GM21526 (cell line): ENCODE data around the gene ATP2B3.

Experiments used
- ATAC-seq: cut with Tn5 transposase; IDR thresholded peaks from one replicate; pipeline ENCODE4 v1.9.1; 2021; ENCODE audit warnings: moderate library complexity; ENCODE audit not compliant: unreplicated experiment, low FRiP score

Gene ATP2B3

DNA sequence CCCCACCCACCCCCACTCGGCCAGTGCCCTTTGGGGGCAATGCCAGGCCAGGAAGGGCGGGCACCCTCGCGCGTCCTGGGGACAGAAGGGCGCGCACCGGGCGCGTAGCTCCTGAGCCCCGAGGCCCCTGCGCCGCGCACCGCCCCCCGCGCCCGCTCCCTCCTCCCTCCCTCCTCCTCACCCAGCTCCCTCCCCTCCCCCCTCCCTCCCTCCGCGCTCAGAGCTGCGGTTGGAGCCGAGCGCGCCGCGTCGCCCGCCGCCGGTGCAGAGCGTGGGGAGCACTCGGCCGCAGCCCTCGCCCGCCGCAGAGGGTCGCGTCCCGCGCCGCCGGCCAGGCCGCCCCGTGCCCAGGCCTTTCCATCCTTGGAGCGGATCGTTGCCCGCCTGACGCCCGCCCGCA lies at the start of gene ATP2B3:
ATP2B3 (plus strand) TSS at position 220 of the 400 bp plus-strand sequence. CDS start 18,606 bp downstream, outside the sequence.
- ATAC-seq, result no peak

DNA sequence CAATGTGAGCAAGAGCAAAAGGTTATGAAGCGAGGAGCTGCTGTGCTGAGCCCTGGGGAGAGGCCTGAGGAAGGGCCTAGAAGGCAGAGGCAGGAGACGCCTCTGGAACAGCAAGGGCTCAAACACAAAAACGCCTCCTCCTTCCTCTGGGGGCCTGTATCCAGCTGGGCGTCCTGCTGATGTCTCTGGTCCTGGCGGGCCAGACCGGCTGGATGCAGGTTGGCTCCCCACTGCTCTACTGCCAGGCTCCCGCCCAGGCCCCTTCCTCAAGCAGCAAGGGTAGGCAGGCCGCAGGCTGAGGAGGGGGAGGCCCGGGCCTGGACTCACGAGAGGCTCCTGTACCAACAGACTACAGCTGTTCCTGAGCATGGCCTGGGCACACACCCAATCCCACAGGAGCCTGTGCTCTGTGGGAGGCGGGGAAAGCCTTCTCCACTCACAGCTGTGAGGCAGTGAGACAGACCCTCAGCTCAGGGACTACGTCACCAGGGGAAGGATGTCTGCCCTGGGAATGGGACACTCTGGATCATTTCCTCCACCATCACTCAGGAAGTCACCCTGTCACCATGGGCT lies 49.3 kb upstream of the ATP2B3 start:
- no peak for ATAC-seq

- peak; percentile 31 for ATAC-seq
Measured at GRCh38 chrX:153469811-153470410, 47.5 kb upstream of the ATP2B3 start.

GRCh38 chrX:153470411-153471363 lies 46.8 kb upstream of the ATP2B3 start, which contains the start of gene HAUS7:
Gene HAUS7 (minus strand): TSS chrX:153470576. CDS start chrX:153470557, 19 bp downstream.
- ATAC-seq, result peak; percentile 67

- no peak for ATAC-seq
Measured at GRCh38 chrX:153471663-153472280, 45.7 kb upstream of the ATP2B3 start.

DNA sequence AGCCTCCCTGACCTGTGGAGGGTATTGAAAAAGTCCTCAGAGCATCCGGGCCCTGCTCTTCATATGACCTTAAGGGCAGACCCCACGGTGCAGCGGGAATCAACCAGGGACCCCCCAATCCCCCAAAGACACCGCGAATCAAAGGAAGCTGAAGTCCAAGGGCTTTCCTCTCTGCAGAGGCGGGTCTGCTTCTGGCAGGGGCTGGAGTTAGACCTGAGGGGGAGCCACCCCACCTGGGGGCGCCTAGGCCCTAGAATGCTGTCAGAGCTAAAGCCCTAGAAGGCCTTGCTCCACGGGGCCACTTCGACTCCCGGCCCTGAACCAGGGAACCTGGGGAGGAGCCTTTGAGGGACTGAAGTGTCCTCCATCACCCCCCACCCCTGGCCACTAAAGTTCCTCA lies 44.3 kb upstream of the ATP2B3 start:
- no peak for ATAC-seq

GRCh38 chrX:153474266-153474665 lies 43.2 kb upstream of the ATP2B3 start:
- ATAC-seq, result no peak

DNA sequence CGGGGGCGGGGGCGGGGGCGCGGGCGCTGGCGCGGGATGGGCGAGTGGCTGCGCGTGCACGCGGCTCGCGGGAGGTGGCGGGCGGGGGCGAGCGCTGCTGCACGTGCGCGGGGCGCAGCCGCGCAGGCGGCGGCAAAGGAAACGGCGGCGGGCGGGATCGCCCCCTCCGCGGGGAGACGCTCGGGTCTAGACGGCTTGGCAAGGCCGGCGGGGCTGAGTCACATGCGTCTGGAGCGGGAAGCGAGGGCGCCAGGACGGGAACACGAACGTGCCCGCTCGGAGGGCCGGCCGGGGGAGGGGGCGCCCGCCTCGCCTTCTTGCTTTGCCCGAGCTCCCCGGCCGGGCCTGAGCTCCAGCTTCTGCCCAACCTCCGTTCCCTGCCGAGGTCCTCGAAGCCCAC lies 42.7 kb upstream of the ATP2B3 start:
- no peak for ATAC-seq

DNA sequence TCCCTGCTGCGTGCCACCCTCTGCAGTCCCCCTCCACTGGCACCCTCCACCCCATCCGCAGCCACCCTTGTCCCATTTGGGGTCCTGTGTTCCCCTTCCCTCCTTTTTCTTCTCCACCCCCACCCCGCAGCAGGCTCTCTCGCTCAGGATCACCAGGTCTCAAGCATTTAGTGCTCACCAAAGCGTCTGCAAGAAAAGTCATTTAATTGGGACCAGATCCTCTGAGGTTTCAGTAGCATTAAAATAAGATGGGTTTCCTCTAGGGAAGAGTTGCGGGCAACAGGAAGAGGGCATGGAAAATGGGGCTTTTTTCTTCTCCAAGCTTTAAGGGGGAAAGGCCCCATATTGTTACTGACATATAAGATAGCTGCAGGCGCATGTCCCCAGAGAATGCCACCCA lies 42.2 kb upstream of the ATP2B3 start:
- no peak for ATAC-seq

DNA sequence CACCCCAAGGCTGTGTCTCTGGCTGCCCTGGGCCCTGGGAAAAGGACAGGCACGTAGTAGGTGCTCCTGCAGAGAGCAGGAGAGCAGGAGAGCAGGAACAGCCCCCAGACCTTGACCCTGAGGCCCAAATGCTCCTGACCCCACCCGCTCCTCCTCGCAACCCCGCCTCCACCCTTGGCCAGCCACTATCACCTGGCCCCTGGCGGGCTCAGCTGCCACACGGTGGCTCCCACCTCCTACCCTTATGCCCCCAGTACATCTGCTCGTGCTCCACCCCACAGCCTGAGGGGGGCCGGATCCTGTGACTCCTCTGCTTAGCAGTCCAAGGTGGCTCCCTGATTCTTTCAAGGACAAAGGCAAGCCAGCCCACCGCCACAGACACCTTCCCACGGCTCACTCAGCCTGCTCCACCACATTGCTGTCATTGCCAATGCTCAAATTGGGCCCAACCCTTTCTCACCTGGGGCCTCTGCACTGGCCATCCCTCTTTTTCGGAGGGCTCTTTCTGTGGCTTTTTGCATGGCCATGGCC lies 41.6 kb upstream of the ATP2B3 start:
- ATAC-seq, result no peak

DNA sequence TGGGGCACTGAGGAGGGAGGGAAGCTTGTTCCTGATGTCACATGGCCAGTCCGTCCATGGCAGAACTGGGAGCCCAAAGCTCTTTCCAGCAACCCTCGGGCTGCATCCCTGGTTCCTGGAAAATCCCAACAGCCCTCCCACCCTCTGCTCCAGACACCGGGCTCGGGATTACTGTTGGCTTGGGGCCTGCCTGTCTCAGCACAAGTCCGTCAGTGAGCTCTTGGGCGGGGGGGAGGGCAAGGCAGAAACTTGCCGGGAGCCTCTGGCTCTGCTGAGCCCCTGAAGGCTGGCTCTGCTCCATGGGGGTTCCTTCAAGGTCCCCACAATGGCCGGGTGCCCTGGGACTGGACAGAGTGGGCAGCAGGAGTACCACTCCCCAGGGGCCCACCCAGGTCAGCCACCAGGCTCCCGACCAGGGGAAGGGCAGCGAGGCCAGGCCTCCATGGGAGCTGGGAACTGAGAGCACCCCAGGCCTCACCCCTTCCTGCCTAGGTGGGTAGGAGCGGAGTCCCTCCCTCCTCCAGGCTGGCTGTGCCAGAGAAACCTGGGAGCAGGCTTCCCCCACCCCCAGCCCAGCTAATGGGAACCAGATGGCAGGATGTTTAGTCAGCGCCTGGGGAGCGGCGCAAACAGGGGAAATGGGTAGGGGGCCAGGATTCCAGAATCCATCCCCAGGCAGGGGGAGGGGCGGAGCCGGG lies 40.6 kb upstream of the ATP2B3 start:
- ATAC-seq, result no peak

DNA sequence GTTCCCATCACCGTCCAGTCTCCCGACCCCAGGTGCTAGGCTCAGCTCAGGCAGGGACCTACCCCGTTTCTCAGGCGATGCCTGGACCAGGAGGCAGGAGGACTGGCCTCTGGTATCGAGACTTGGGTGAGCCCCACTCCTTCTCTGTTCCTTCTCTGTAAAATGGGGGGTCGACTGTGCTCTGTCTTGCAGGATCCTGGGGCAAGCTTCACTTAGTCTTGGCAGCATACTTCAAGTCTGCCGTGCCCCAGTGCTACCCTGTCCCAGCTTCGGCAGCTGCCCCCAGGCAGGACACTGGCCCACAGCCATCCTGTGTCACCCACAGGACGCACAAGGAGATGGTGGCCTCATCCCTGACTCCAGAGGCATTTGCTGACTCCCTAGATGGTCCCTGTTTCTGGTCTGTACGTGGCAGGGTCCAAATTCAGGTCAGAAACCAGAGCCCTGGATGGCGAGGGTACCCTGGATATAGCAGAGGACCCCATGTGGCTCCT lies 40.0 kb upstream of the ATP2B3 start:
- no peak for ATAC-seq

GRCh38 chrX:153477901-153478300 lies 39.5 kb upstream of the ATP2B3 start:
- no peak for ATAC-seq

- ATAC-seq, result no peak
Measured at GRCh38 chrX:153478746-153479145, 38.7 kb upstream of the ATP2B3 start.

- ATAC-seq, result no peak
Measured at GRCh38 chrX:153481043-153481442, 36.4 kb upstream of the ATP2B3 start.

DNA sequence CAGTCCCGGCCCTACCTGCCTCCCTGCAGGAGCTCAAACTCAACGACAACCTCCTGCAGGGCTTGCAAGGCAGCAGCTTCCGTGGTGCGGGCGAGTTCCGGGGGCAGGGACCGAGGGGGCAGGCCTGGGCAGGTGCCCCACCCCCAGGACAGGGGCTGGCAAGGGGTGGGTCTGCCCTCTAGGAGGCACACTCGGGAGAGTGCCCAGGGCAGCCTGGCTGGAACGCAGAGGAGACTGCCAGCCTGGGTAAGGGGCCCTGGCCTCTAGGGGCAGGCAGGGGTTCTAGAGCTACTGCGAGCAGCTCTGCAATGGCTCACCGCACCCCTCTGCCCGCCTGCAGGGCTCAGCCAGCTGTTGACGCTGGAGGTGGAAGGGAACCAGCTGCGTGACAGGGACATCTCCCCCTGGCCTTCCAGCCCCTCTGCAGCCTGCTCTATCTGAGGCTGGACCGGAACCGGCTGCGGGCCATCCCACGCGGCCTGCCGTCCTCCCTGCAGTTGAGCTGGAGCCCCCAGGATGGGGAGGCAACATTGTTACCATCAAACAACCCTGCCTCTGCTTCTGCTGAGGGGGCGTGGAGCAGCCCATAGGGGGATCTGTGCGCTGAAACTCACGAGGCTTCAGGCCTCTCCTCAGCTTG lies 34.9 kb upstream of the ATP2B3 start:
- ATAC-seq, result no peak

DNA sequence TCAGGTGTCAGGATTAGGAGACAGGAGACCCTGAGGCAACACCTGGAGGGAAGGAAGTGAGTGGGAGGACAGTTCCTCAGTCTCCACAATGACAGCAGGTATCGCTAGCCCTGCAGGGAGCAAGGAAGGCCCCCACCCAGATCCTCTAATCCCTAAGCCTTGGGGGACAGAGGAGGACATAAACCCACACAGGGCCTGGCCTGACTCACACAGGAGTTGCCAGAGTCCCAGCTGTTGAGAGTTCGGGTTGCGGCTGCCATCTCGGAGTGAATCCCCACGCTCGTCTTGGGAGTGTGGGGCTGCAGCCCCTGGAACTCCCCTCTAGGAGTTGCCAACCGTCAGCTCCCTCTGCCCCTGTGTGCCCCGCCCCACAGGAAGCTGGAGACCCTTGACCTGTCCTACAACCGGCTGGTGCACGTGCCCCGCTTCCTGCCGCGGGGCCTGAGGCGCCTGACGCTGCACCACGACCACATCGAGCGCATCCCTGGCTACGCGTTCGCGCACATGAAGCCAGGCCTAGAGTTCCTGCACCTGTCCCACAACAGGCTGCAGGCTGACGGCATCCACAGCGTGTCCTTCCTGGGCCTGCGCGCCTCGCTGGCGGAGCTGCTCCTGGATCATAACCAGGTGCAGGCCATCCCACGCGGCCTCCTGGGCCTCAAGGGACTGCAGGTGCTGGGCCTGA lies 31.9 kb upstream of the ATP2B3 start:
- no peak for ATAC-seq

- no peak for ATAC-seq
Measured at GRCh38 chrX:153486171-153486570, 31.3 kb upstream of the ATP2B3 start.

DNA sequence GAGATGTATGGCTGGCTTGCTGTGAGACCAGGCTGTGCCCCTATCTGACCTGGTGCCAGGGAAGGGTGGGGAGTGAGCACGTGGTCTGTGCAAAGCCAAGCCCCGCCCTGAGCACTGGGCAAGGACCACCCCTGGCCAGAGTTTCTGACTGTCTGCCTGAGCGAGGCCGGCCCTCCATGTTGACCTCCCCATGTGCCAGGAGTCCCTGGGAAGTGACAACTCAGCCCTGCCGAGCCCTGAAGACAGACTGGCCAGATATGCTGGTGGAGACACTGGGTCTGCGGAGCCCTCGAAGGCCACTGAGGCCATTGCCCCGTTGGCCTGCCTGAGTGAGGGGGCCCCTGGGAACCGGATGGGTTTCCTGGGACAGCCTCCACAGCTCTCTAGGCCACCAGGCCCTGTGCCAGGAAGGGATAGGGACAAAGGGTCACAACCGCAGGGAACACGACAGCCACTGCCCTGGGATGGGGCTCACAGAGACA lies 29.8 kb upstream of the ATP2B3 start:
- ATAC-seq, result no peak
